GM20000 (cell line): Measurements from ENCODE around the gene RSF1.
"Not testable (repeated sequence)": the region's sequence is repeated elsewhere in the genome, so short reads cannot be mapped to it uniquely, and the experiment has no call there.

ENCODE experiments used
- DNase-seq: peaks from one replicate; pipeline ENCODE4 v3.0.0; 2012; ENCODE audit warnings: low spot score
- CTCF ChIP-seq: IDR thresholded peaks from 2 replicates; pipeline ENCODE4 v1.5.1; 2012; ENCODE audit warnings: mild to moderate bottlenecking, control low read depth; ENCODE audit errors: extremely low read depth, missing control alignments

RSF1 gene

GRCh38 chr11:77851503-77851902, 31.0 kb upstream of the RSF1 start:
- TF ChIP-seq CTCF: no peak
- no peak for DNase-seq

- DNase-seq: not testable (repeated sequence)
Measured at GRCh38 chr11:77843700-77844099, 23.2 kb upstream of the RSF1 start.

GRCh38 chr11:77842441-77843121, 22.1 kb upstream of the RSF1 start:
- DNase-seq: no peak
- TF ChIP-seq CTCF: no peak

- no peak for TF ChIP-seq CTCF
- no peak for DNase-seq
Measured at GRCh38 chr11:77833302-77833701, 12.8 kb upstream of the RSF1 start.

- no peak for TF ChIP-seq CTCF
- DNase-seq: no peak
Measured at GRCh38 chr11:77828926-77829325, 8.4 kb upstream of the RSF1 start.

GRCh38 chr11:77823775-77824174, 3.3 kb upstream of the RSF1 start:
- DNase-seq: no peak
- no peak for TF ChIP-seq CTCF

- DNase-seq: not testable (repeated sequence)
Measured at GRCh38 chr11:77822126-77822525, 1.6 kb upstream of the RSF1 start.

GRCh38 chr11:77821349-77821851, 878 bp upstream of the RSF1 start:
- no peak for TF ChIP-seq CTCF
- peak; percentile 22 for DNase-seq
